ENCODE results near the gene COL23A1.

Gene COL23A1

GRCh38 chr5:178247481-178248456, 342.4 kb downstream of the COL23A1 start:
- no peak for DNase-seq

GRCh38 chr5:178246624-178247279, 343.4 kb downstream of the COL23A1 start:
- DNase-seq: no peak

- no peak for DNase-seq
These were observed 344.8 kb downstream of the COL23A1 start for GRCh38 chr5:178245389-178245788.

GRCh38 chr5:178244576-178244975, 345.6 kb downstream of the COL23A1 start:
- DNase-seq: no peak

- no peak for DNase-seq
These were observed 347.8 kb downstream of the COL23A1 start for GRCh38 chr5:178242416-178242815.

GRCh38 chr5:178241688-178242231, 348.4 kb downstream of the COL23A1 start:
- no peak for DNase-seq

- DNase-seq: no peak
These were observed 348.9 kb downstream of the COL23A1 start for GRCh38 chr5:178241231-178241663.

GRCh38 chr5:178240766-178241165, 349.4 kb downstream of the COL23A1 start:
- no peak for DNase-seq

- DNase-seq: no peak
These were observed 349.9 kb downstream of the COL23A1 start for GRCh38 chr5:178240341-178240741.

- peak; percentile 51 for DNase-seq
These were observed 350.4 kb downstream of the COL23A1 start for GRCh38 chr5:178239626-178240301.

GRCh38 chr5:178238711-178239592, 351.2 kb downstream of the COL23A1 start:
- peak; percentile 48 for DNase-seq

GRCh38 chr5:178238313-178238635, 351.9 kb downstream of the COL23A1 start:
- DNase-seq: no peak

- DNase-seq: no peak
These were observed 352.5 kb downstream of the COL23A1 start for GRCh38 chr5:178237431-178238312.

GRCh38 chr5:178236679-178237078, 353.5 kb downstream of the COL23A1 start:
- DNase-seq: no peak

- no peak for DNase-seq
These were observed 354.1 kb downstream of the COL23A1 start for GRCh38 chr5:178236126-178236525.

GRCh38 chr5:178235588-178235974, 354.6 kb downstream of the COL23A1 start:
- no peak for DNase-seq

- DNase-seq: peak; percentile 76
These were observed 355.2 kb downstream of the COL23A1 start for GRCh38 chr5:178234750-178235587.

GRCh38 chr5:178234121-178234749, 356.0 kb downstream of the COL23A1 start:
- no peak for DNase-seq

- DNase-seq: no peak
These were observed 357.2 kb downstream of the COL23A1 start for GRCh38 chr5:178232920-178233429.

Data from CD4-positive, alpha-beta T cell treated with Interleukin-21 for 1 hour (primary cell).